Sigmoid colon (tissue), 7 donors: ENCODE measurements around the gene KRTAP10-11. TPM values are rescaled to one million over a fixed set of nuclear protein-coding genes. Genes with fewer than 3 reads are reported as not detected.

ENCODE experiments used
- DNase-seq: peaks from one replicate; pipeline ENCODE4 v3.0.0-alpha.2; 2019
- H3K27ac ChIP-seq, 4 donors: fragments of 200-600 bp; sonication (generic); one replicate each; pipeline ENCODE4 v1.5.1; 2016 to 2019; ENCODE audit warnings: mild to moderate bottlenecking in 1 of 4
- H3K27me3 ChIP-seq, 3 donors: fragments of 200-600 bp; sonication (generic); one replicate each; pipeline ENCODE4 v1.5.1; 2019; ENCODE audit warnings: mild to moderate bottlenecking in 1 of 3
- H3K36me3 ChIP-seq, 4 donors: fragments of 200-600 bp; sonication (generic); one replicate each; pipeline ENCODE4 v1.5.1; 2016 to 2019
- H3K4me1 ChIP-seq, 4 donors: fragments of 200-600 bp; sonication (generic); one replicate each; pipeline ENCODE4 v1.5.1; 2017 to 2019
- H3K4me3 ChIP-seq, 4 donors: fragments of 200-600 bp; sonication (generic); one replicate each; pipeline ENCODE4 v1.5.1; 2017 to 2019; ENCODE audit warnings: mild to moderate bottlenecking in 2 of 4, moderate library complexity in 1 of 4
- H3K9me3 ChIP-seq, 4 donors: fragments of 200-600 bp in 3 of 4; sonication (generic) in 3 of 4; one replicate each; pipeline versions ENCODE4 v1.5.1 to v1.6.1; 2013 to 2019
- EP300 ChIP-seq, 4 donors: sonication (generic); formaldehyde crosslinking; IDR thresholded peaks; one replicate each; pipeline ENCODE4 v1.6.1; 2017; ENCODE audit warnings: antibody characterized with exemption in 4 of 4
- POLR2A ChIP-seq, 2 donors: fragments of 450-650 bp; IDR thresholded peaks; one replicate each; pipeline ENCODE4 v1.6.1; 2016; ENCODE audit warnings: antibody characterized with exemption in 2 of 2, mild to moderate bottlenecking in 2 of 2, moderate library complexity in 2 of 2
- POLR2AphosphoS5 ChIP-seq, 4 donors: sonication (generic); formaldehyde crosslinking; IDR thresholded peaks; one replicate each; pipeline ENCODE4 v1.6.1; 2017; ENCODE audit warnings: antibody characterized with exemption in 4 of 4
- WGBS, 2 donors: extraction: QIAGEN DNeasy Blood & Tissue Kit; methylation state at CpG; one replicate each; pipeline ENCODE4 v1.1.7; 2013; 5-methylcytosine and 5-hydroxymethylcytosine counted together
- intact Hi-C: fragments of 100-400 bp; cut with DNase I; formaldehyde crosslinking; loops from one replicate; pipeline ENCODE4 v1.15.1; 2023
- polyA plus RNA-seq, 3 donors: library from polyadenylated mRNA; stranded (reverse); fragments of 200-250 nt; gene quantifications; one replicate each; pipeline ENCODE4 v1.2.3, GENCODE V29; 2013
- total RNA-seq, 4 donors: library from RNA; depleted of rRNA; stranded (reverse); fragments of >200 nt; gene quantifications; one replicate each; pipeline ENCODE4 v1.1.0, GENCODE V29; 2016
- TF ChIP-seq, protein P1 (sequence below), 4 experiments: fragments of 450-650 bp in 3 of 4; fragments of 200-600 bp in 1 of 4; IDR thresholded peaks; one replicate each; pipeline ENCODE4 v1.5.1; 2016 to 2019; ENCODE audit warnings: antibody characterized with exemption in 4 of 4, mild to moderate bottlenecking in 3 of 4, moderate library complexity in 2 of 4
- donor health status: healthy with polysubstance abuse.
- donor health status: Bipolar disorder and iron deficiency.
- donor health status: healthy.

KRTAP10-11 gene
- total and polyA plus RNA-seq, 7 donors, result not detected

- Histone ChIP-seq H3K27me3 (peaks cover 0 to 9% (median 5%) of the 10 kb centered on the region in 3 donors), H3K4me3 (no peak overlapping the region), H3K9me3 (peaks cover 0 to 8% (median 1%) of the 10 kb centered on the region in 4 donors), H3K27ac (no peak overlapping the region), H3K36me3 (no peaks in the 10 kb centered on the region), H3K4me1 (no peaks in the 10 kb centered on the region)
- TF ChIP-seq POLR2A (IDR thresholded peaks at IDR 0.05), result no peak
- TF ChIP-seq, protein P1, sequence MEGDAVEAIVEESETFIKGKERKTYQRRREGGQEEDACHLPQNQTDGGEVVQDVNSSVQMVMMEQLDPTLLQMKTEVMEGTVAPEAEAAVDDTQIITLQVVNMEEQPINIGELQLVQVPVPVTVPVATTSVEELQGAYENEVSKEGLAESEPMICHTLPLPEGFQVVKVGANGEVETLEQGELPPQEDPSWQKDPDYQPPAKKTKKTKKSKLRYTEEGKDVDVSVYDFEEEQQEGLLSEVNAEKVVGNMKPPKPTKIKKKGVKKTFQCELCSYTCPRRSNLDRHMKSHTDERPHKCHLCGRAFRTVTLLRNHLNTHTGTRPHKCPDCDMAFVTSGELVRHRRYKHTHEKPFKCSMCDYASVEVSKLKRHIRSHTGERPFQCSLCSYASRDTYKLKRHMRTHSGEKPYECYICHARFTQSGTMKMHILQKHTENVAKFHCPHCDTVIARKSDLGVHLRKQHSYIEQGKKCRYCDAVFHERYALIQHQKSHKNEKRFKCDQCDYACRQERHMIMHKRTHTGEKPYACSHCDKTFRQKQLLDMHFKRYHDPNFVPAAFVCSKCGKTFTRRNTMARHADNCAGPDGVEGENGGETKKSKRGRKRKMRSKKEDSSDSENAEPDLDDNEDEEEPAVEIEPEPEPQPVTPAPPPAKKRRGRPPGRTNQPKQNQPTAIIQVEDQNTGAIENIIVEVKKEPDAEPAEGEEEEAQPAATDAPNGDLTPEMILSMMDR (IDR thresholded peaks at IDR 0.05), result no peak
- no peak for TF ChIP-seq EP300 (IDR thresholded peaks at IDR 0.05)
- no peak for TF ChIP-seq POLR2AphosphoS5 (IDR thresholded peaks at IDR 0.05)
- 29 to 48% methylated on average over 4 of the region's 4 CpGs for WGBS, 2 donors
- peak; percentile 66 for DNase-seq
- intact Hi-C loops, result no loop called here
Measured at GRCh38 chr21:44618504-44618903, 27.7 kb upstream of the KRTAP10-11 start.

GRCh38 chr21:44618909-44619308, 27.3 kb upstream of the KRTAP10-11 start:
- no peaks in the 10 kb centered on the region for H3K4me1 ChIP-seq
- peaks cover 0 to 8% (median 3%) of the 10 kb centered on the region in 4 donors for H3K9me3 ChIP-seq
- intact Hi-C loops, result no loop called here
- H3K27ac ChIP-seq, result no peak overlapping the region
- no peaks in the 10 kb centered on the region for H3K36me3 ChIP-seq
- peaks cover 0 to 5% (median under 1%) of the 10 kb centered on the region in 3 donors for H3K27me3 ChIP-seq
- WGBS, 2 donors, result 48 to 57% methylated on average over 3 of the region's 3 CpGs
- DNase-seq, result no peak
- TF ChIP-seq POLR2AphosphoS5 (IDR thresholded peaks at IDR 0.05), result no peak
- TF ChIP-seq, protein P1 (IDR thresholded peaks at IDR 0.05), result no peak
- no peak for TF ChIP-seq POLR2A (IDR thresholded peaks at IDR 0.05)
- no peak for TF ChIP-seq EP300 (IDR thresholded peaks at IDR 0.05)
- no peak overlapping the region for H3K4me3 ChIP-seq

- 89 to 92% methylated on average over 6 of the region's 6 CpGs for WGBS, 2 donors
- Histone ChIP-seq H3K27ac (no peak overlapping the region), H3K4me1 (no peaks in the 10 kb centered on the region), H3K27me3 (peaks cover 0 to 5% (median 0%) of the 10 kb centered on the region in 3 donors), H3K4me3 (no peak overlapping the region), H3K9me3 (peaks cover 0 to 13% (median 4%) of the 10 kb centered on the region in 4 donors), H3K36me3 (no peaks in the 10 kb centered on the region)
- intact Hi-C loops, result no loop called here
- no peak for TF ChIP-seq POLR2A (IDR thresholded peaks at IDR 0.05)
- TF ChIP-seq, protein P1 (IDR thresholded peaks at IDR 0.05), result no peak
- no peak for TF ChIP-seq POLR2AphosphoS5 (IDR thresholded peaks at IDR 0.05)
- no peak for TF ChIP-seq EP300 (IDR thresholded peaks at IDR 0.05)
- DNase-seq, result no peak
Measured at GRCh38 chr21:44619886-44620285, 26.3 kb upstream of the KRTAP10-11 start.

GRCh38 chr21:44623575-44623974, 22.6 kb upstream of the KRTAP10-11 start:
- no peak overlapping the region for H3K27ac ChIP-seq
- intact Hi-C loops, result no loop called here
- H3K4me1 ChIP-seq, result no peaks in the 10 kb centered on the region
- TF ChIP-seq POLR2A (IDR thresholded peaks at IDR 0.05) (no peak), EP300 (IDR thresholded peaks at IDR 0.05) (no peak), POLR2AphosphoS5 (IDR thresholded peaks at IDR 0.05) (no peak)
- TF ChIP-seq, protein P1 (IDR thresholded peaks at IDR 0.05), result no peak
- H3K4me3 ChIP-seq, result no peak overlapping the region
- H3K36me3 ChIP-seq, result no peaks in the 10 kb centered on the region
- DNase-seq, result no peak
- H3K27me3 ChIP-seq, result peaks cover 0 to 19% (median 3%) of the 10 kb centered on the region in 3 donors
- peaks cover 0 to 13% (median 4%) of the 10 kb centered on the region in 4 donors for H3K9me3 ChIP-seq

GRCh38 chr21:44625756-44626155, 20.5 kb upstream of the KRTAP10-11 start:
- Histone ChIP-seq H3K4me1 (no peaks in the 10 kb centered on the region), H3K27ac (no peak overlapping the region), H3K27me3 (peaks cover 0 to 26% (median 13%) of the 10 kb centered on the region in 3 donors), H3K36me3 (no peaks in the 10 kb centered on the region), H3K4me3 (no peak overlapping the region), H3K9me3 (peaks cover 0 to 11% (median 5%) of the 10 kb centered on the region in 4 donors)
- no peak for DNase-seq
- intact Hi-C loops, result no loop called here
- TF ChIP-seq EP300 (IDR thresholded peaks at IDR 0.05) (no peak), POLR2AphosphoS5 (IDR thresholded peaks at IDR 0.05) (no peak), POLR2A (IDR thresholded peaks at IDR 0.05) (no peak)
- TF ChIP-seq, protein P1 (IDR thresholded peaks at IDR 0.05), result no peak
- 89 to 92% methylated on average over 7 of the region's 7 CpGs for WGBS, 2 donors
